Activated CD4-positive, alpha-beta T cell treated with anti-CD3 and anti-CD28 coated beads, Interleukin-2, Interleukin-6, amounts not matched to agents 100 ng/mL and 50 ng/mL, durations not matched to agents 16 hours and 8 hours (primary cell): ENCODE measurements around the gene OR13G1.
"Not testable (repeated sequence)": the region's sequence is repeated elsewhere in the genome, so short reads cannot be mapped to it uniquely, and the experiment has no call there.

ENCODE experiments used
- DNase-seq: peaks from one replicate; pipeline ENCODE4 v3.0.0-alpha.2; 2020

The OR13G1 gene, protein sequence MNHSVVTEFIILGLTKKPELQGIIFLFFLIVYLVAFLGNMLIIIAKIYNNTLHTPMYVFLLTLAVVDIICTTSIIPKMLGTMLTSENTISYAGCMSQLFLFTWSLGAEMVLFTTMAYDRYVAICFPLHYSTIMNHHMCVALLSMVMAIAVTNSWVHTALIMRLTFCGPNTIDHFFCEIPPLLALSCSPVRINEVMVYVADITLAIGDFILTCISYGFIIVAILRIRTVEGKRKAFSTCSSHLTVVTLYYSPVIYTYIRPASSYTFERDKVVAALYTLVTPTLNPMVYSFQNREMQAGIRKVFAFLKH

DNA sequence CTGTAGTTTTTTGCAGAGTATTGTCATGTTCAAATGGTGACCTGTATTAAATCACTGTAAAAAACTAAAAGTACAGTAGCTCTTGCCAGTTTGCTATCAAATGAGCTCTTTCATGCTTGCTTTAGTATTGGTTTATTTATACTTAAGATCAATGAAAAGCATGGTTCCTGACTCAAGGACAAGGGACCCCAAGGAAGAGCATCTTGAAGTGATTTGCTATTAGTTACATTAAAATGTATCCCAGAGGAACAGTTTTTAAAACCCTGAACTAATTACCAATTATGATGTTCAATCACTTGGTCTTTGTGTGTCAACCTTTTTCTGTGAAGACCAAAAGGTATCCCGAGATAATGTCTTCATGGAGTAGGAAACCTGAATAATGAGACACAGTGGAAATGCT, at the start of gene OR13G1:
Gene OR13G1 (minus strand): TSS at position 101 of the 400 bp plus-strand sequence. CDS start 6,698 bp downstream, outside the sequence.
- no peak for DNase-seq

DNA sequence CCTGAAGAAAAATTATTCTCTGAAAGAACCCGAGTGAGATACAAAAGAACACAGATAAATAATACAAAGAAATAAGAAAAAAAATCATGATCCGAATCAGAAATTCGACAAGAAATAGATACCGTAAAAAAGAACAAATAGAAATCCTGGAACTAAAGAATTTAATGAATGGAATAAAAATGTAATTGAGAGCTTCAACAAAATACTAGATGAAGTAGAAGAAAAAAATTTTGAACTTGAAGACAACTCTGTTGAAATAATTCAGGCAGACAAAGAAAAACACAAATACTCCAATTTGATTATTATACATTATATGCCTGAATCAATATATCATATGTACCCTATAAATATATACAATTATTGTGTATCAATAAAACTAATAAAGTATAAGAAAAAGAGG, 41.7 kb upstream of the OR13G1 start:
- no peak for DNase-seq

DNA sequence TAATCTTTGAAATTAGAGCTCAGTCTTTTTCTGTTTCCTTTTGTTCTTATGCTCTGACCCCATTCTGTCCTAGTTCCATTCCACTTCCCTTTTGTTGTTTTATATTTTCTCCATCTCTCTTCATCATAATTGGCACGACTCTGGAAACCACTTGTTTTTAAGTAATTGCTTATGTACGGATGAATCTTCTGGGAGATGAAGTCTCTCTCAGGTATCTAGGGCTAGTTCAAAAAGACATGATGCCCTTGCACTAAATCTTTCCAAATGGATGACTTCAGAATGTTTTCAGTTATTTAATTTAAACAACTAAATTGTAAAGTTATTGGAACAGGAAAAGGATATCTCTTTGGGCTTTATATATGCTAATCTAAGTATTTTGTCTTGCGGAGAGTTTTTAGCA, 37.0 kb upstream of the OR13G1 start, which contains the start of gene OR6F1:
Gene OR6F1 (minus strand): TSS at position 101 of the 400 bp plus-strand sequence. CDS start 3,891 bp downstream, outside the sequence.
- no peak for DNase-seq

DNA sequence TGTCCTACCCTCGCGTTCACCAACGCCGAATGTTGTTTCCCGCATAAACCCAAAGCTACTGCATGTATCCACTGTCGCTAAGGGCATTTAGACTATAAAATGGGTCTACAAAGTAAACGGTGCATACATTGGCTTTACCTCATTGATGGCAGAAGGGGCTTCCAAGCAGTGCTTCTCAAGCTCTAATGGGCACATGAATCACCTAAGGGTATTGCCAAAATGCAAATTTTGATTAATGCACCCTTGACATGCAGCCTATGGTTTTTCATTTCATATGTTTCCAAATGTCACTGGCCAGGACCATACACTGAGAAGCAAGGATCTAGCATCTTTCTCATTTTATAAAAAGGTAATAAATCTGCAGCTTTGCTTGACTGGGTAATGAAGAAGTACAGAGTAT, 34.2 kb upstream of the OR13G1 start:
- DNase-seq: no peak

DNA sequence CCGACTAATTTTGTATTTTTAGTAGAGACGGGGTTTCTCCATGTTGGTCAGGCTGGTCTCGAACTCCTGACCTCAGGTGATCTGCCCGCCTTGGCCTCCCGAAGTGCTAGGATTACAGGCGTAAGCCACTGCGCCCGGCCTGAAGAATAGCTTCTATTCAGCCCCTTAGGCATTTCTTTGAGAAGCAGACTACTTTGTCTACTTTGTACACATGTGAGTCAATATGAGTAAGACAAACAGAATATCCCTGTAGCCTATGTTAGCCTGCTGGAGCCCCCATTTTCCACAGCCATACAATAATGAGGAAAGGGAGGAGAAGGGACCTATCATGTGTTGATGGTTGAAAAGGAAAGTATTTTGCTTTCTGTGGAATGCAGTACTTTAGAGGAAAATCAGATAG, 31.1 kb upstream of the OR13G1 start:
- DNase-seq: not testable (repeated sequence)

DNA sequence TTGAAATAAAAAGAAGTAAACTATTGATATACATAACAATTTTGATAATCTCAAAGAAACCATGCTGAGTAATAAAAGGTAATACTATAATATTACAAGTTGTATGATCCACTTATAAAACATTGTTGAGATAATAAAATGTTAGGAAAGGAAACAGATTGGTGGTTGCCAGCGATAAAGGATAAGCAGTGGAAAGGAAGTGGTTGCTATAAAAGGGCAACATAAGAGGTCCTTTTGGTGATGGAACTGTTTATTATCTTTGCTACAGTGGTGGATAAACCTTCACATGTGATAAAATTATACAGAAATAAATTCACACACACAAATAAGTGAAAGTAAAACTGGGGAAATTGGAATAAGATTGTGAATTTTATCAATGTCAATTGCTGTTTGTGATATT, 21.8 kb upstream of the OR13G1 start:
- DNase-seq: no peak

DNA sequence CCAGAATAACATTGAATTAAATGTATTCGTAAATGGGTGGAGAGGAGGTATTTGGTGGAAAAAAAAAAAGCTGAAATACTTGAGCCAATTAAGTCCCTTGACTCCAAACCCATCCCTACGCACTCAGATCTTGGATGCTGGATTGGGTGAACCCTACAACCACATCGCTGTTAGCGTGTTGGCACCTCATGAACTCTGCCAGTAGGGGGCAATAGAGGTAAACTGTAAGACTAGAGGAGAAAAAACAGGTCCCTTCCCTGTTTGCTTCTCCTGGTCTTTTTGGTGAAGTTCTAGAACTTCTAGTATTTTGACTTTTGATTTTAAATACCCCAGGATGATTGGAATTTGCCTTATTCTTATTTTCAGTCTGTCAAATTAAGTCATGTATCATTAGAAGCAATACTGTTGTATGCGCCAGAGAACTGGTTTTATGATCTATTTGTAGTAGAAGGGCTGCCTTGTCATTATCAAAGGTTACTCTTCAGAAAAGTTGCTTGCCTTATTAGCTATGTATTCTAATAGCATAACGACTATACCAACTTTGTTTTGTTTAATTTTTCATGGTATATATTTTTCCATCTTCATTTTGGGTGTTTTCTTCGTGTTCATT, 1.9 kb upstream of the OR13G1 start:
- DNase-seq: peak; percentile 67

DNA sequence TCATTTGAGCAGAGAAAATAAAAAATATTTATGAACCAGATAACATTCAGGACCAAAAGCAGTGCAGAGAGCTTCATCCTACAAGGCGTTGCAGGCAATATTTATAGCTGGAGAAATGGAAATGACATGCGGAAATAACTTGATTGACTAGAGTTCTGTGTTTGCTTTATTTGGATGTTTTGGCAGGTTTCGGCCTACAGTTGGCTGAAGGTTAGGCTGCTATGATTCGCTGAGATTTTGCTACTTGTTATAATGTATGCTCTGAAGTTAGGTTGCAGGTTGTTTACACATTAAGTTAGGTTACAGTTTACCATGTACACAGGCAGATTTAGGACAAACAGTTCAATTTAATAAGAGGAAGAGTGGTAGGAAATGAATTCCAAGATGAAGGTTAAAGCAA, 632 bp upstream of the OR13G1 start:
- no peak for DNase-seq

DNA sequence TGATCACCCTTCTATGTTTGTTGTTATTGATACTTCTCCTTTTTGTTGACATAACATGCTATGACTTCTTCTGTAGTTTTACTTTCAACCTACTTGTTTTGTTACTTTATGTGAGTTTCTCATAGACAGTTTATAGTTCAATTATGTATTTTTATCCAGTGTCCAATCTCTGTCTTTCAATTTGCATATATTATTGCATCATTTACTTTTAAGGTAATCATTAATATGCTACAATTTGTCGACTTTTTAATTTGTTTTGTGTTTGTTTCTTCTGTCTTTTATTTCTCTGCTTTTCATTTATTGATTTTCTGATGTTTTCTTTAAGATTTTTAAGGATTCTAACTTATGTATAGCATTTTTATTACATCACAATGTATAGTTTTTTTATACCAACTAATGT, 10.3 kb downstream of the OR13G1 start:
- DNase-seq: no peak

DNA sequence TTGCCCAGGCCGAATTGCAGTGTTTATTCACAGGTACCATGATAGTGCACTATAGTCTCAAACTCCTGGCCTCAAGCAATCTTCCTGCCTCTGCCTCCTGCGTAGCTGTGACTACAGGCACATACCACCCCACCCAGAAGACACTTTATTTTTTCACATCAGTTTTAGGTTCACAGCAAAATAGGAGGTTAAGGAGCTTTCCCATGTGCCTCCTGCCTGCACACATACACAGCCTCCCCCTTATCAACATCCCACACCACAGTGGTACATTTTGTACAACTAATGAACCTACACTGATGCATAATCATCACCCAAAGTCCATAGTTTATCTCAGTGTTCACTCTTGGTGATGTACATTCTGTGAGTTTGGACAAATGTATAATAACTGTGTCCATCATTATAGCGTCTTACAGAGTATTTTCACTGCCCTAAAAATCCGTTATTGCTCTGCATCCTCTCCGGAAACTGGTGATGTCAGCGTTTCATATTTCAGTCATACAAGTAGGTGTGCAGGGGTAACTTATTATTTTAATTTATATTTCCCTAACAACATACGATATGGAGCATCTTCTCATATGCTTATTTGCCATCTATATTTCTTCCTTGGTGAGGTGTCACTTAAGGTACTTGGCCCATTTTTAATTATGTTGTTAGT, 23.2 kb downstream of the OR13G1 start:
- DNase-seq: no peak

DNA sequence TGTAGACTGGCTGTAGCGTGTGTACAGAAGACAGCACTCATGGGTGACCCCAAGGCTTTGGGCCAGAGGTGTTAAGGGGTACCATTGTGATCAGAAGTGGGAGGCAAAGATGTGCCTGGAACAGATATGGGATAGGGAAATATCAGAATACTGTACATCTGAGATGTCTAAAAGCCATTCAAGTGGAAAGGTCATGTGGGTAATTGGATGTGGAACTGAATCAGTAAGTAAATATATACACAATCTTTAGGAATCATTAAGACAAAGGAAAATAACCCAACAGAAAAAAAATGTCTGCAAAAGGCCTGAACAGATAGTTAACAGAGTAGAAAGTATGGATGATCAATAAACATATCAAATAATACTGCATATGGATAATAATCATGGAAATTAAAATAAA, 26.5 kb downstream of the OR13G1 start:
- DNase-seq: no peak

DNA sequence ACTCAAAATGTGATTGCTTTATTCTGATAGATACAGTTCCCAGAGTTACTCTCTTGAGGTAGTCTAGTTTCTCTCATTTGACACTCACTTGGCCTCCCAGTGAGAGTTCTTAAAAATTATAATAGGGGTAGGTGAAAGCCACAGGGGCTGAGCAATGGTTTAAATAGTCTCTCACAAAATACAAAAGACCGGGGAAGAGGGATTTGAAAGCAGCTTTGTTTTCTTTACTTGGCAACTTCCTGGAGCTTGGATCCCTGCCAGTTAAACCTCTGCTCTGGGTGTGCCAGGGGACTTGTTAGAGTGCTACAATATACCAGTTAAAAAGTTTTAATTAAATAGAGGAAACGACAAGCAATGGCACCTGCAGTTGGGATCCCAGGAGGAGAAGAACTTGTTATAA, 31.7 kb downstream of the OR13G1 start:
- DNase-seq: no peak

DNA sequence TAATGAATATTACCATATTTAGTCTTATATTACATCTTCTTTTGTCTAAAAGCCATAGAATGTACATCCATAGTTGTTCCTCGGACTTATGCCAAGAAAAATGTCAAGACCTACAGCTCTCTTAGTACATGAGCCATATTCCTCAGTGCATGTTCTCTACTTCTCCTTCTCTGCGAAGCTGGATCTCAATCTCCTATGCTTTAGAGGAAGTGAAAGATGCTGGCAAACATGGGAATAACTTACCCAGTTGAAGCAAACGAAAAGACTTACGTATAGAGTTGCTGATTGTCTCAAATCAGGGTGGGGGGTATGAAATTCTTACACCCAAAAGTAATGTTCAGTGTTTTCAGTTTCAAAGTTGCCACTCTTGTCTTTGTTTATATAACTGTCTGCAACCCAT, 32.7 kb downstream of the OR13G1 start:
- no peak for DNase-seq

DNA sequence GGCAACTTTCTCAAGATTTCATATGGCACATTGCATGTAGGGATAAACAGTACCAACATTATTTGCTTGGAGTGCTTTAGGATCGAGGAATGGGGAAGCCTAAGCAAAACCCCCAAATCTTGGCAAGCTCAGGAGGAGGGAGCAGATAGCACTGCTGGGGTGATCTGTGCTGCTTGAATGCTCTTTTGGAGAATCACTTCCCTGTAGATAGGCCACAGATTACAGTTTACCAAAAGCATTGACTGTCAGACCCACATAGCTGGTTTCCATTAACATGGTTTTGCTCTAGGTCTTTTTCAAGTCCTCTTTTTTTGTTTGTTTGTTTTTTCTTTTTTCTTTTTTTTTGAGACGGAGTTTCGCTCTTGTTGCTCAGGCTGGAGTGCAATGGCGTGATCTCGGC, 36.8 kb downstream of the OR13G1 start:
- DNase-seq: no peak

DNA sequence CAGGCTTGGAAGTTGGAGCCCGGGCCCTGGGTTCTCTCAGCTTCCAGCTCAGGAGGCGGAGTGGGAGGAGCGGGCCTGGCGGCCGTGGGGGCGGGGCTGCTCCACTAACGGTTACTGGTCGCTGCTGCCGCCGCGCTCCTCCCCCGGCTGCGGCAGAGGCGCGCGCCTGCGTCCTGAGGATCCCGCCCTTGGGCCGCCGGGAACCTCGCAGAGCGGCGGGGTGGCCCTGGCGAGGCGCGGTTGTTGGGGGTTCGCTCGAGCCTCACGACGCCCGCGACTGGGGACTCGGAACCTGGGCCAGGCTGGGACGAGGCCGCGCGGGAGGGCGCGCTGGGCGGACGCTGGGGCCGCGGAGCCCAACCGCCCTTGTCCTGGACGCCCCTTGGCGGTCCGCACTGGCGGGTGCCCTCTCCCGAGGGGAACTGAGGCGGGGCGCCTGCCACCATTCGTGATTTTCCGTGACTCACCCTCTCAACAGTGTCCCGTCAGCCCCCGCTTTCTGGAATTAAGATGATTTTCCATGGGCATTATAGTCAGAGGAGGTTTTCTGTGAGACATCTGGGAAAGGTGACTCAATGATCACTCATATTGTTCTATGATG, 40.1 kb downstream of the OR13G1 start:
- peak; percentile 28 for DNase-seq

DNA sequence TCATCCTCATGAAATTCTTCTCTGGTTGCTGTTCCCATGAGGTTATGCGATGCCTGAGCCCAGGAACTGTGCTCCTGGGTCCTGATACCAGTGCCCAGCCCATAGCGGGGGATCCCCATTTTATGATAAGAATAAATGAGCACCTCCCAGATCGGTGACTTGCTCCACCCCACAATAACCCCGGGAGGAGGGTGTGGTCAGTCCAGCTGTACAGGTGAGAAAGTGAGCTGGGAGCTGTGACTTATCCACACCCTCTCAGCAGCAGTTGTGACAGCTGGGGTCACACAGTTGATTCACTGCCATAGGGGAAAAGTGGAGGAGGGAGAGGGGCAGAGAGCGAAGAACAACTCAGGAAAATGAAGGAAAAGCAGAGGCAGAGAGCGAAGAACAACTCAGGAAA, 40.8 kb downstream of the OR13G1 start:
- DNase-seq: no peak

DNA sequence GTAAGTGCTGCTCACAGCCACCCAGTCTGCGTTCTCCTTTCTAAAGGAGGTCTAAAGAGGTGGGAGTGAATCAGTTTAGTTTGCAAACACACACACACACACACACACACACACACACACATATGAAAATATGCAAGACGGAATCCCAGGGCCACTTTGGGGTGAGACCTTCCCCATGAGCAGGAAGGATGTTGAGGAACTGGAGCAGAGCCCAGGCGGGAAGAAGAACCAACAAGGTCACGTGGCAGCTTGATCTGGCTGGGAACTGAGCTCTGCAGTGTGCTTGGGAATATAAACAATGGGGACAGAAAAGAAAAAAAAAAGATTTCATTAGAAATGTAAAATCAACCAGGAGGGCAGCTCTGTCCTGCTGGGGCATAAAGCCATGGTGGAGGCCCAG, 41.5 kb downstream of the OR13G1 start:
- DNase-seq: no peak

DNA sequence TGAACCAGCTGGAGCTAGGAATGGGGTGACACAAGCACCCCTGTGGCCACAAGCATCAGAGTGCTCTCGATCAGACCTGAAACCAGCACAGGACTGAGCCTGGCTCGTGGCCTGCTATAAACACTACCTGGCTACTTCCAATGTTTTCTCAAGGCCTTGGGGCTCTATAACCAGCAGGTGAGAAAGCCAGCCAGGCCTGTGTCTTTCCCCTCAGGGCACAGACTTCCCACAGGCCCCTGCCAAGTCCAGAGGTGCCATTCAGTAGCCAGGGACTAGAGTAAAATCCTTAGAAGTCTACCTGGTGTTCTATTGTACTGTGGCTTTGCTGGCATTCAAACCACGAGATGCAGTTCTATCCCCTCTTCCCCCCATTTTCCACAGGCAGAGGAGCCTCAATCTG, 51.6 kb downstream of the OR13G1 start:
- no peak for DNase-seq
